Measurements from ENCODE around the gene KIAA1755.
A peak's percentile ranks its signal among the peaks of the same experiment; 100 is the strongest.

KIAA1755 gene

GRCh38 chr20:38166703-38167233 lies 93.8 kb downstream of the KIAA1755 start:
- ChIA-PET CTCF (interaction anchor here (0.6 to 5.7 kb wide), 9 partner anchors 52 to 603 kb away, joined by 3 to 47 read pairs (median 4); no protein-coding TSS in a partner anchor), POLR2A (ENCODE audit: low non-redundant PET) (no interaction called here)
- H3K27ac ChIP-seq, result peak overlapping the region; percentile 86; the same call in 1 of the 2 replicates
- no peak for TF ChIP-seq CTCF (conservative IDR thresholded peaks at IDR 0.05; ENCODE audit: low read depth)
- DNase-seq (ENCODE audit: low spot score), result no peak

- no peak for DNase-seq (ENCODE audit: low spot score)
- ChIA-PET CTCF (interaction anchor here (0.7 to 5.7 kb wide), 8 partner anchors 36 to 522 kb away, joined by 3 to 47 read pairs (median 4); no protein-coding TSS in a partner anchor), POLR2A (ENCODE audit: low non-redundant PET) (no interaction called here)
- H3K27ac ChIP-seq, result peak overlapping the region; percentile 86; the same call in 1 of the 2 replicates
- TF ChIP-seq CTCF (conservative IDR thresholded peaks at IDR 0.05; ENCODE audit: low read depth), result no peak
These were observed 94.4 kb downstream of the KIAA1755 start for GRCh38 chr20:38165966-38166702.

DNA sequence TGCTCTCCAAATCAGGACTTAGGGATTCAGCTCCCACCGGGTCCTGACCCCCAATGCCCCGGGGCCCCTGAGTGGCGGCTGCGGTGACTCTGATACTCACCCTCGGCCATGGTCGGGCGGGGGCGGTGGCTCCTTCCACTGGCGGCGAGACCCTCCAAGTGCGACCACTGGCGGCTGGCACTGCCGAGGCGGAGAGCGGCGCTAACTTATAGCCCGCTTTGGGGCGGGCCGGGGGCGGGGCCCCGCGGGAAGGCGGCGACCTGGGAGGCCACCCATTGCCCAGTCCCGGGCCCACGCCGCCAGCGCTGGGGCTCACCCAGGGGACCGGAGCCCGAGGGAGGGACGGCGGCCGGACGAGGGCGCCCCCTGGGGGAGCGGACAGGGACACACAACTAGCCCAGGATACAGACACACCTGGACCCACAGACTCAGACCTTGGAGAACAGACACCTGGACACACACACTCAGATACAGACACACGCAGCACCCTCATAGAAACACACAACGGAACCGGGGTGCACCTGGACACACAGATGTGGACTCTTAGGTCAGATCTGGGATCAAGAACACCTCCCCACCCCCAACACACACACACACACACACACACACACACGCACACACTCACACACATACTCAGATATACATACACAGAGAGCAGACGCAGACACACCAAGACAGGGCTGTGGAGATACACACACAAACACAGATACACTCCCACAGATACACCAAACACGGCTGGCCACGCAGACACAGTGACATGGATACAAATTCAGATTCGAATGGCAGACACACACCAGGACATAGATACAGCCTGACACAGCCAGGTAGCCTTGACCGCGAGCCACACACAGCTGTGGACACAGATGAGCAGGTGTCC lies 95.2 kb downstream of the KIAA1755 start, which contains the start of gene TGM2:
Gene TGM2, minus strand, starts transcription at position 182 of the 877 bp plus-strand sequence. Its CDS starts 72 bp downstream, at position 110.
- CTCF ChIA-PET, result interaction anchor here (0.7 to 5.7 kb wide), 18 partner anchors 12 to 243 kb away, joined by 3 to 47 read pairs (median 5); no protein-coding TSS in a partner anchor
- H3K27ac ChIP-seq, result peak within 1 kb of the TSS; percentile 86; the same call in 1 of the 2 replicates
- POLR2A ChIA-PET (ENCODE audit: low non-redundant PET), result no interaction called here
- peak; percentile 71 for DNase-seq (ENCODE audit: low spot score)
- peak; percentile 89 for TF ChIP-seq CTCF (conservative IDR thresholded peaks at IDR 0.05; ENCODE audit: low read depth)

DNA sequence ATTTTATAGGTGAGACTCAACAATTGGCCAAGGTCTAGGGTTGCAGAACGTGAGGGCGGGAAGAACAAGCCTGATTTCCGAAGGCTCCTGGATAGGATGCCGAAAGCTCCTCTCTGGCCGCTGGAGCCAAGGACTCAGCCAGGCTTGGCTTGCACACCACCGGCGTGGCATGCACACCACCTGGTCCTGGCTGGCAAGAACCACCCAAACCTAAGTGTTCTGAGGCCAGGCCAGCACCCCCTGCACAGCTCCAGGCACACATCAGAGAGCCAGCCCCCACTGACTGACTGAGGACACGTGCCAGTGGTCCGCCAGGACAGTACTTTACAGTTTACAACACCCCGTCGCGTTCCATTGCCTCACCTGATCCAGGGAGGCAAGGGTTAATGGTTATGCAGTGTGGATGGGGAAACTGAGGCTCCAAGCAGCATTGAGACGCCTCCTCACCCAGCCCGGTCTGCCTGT lies 95.9 kb downstream of the KIAA1755 start:
- CTCF ChIA-PET, result interaction anchor here (0.6 to 2.6 kb wide), 14 partner anchors 12 to 1151 kb away, joined by 3 to 25 read pairs (median 6); no protein-coding TSS in a partner anchor
- no peak for DNase-seq (ENCODE audit: low spot score)
- no peak for TF ChIP-seq CTCF (conservative IDR thresholded peaks at IDR 0.05; ENCODE audit: low read depth)
- no peak overlapping the region; the same call in 1 of the 2 replicates for H3K27ac ChIP-seq
- POLR2A ChIA-PET (ENCODE audit: low non-redundant PET), result no interaction called here

- POLR2A ChIA-PET (ENCODE audit: low non-redundant PET), result no interaction called here
- no peak overlapping the region for H3K27ac ChIP-seq
- CTCF ChIA-PET, result interaction anchor here (0.6 to 2.6 kb wide), 11 partner anchors 13 to 1150 kb away, joined by 3 to 25 read pairs (median 6); no protein-coding TSS in a partner anchor
- no peak for TF ChIP-seq CTCF (conservative IDR thresholded peaks at IDR 0.05; ENCODE audit: low read depth)
- DNase-seq (ENCODE audit: low spot score), result no peak
These were observed 96.5 kb downstream of the KIAA1755 start for GRCh38 chr20:38164069-38164468.

Data from RWPE1 (cell line).